HL-60 (cell line): ENCODE results near the gene CTPS2.

Source experiments
- POLR2AphosphoS5 ChIP-seq: IDR thresholded peaks from 2 replicates; pipeline ENCODE4 v1.6.1; 2012; ENCODE audit warnings: low read depth
- TF ChIP-seq, protein P1 (sequence below): IDR thresholded peaks from one replicate; pipeline ENCODE4 v1.5.1; 2011; ENCODE audit warnings: low read length, control low read depth, inconsistent platforms; ENCODE audit not compliant: insufficient read depth

- TF ChIP-seq, protein P1, sequence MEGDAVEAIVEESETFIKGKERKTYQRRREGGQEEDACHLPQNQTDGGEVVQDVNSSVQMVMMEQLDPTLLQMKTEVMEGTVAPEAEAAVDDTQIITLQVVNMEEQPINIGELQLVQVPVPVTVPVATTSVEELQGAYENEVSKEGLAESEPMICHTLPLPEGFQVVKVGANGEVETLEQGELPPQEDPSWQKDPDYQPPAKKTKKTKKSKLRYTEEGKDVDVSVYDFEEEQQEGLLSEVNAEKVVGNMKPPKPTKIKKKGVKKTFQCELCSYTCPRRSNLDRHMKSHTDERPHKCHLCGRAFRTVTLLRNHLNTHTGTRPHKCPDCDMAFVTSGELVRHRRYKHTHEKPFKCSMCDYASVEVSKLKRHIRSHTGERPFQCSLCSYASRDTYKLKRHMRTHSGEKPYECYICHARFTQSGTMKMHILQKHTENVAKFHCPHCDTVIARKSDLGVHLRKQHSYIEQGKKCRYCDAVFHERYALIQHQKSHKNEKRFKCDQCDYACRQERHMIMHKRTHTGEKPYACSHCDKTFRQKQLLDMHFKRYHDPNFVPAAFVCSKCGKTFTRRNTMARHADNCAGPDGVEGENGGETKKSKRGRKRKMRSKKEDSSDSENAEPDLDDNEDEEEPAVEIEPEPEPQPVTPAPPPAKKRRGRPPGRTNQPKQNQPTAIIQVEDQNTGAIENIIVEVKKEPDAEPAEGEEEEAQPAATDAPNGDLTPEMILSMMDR: no peak
- no peak for TF ChIP-seq POLR2AphosphoS5
Measured at GRCh38 chrX:16654093-16654492, 58.4 kb downstream of the CTPS2 start.
